GM23338 (cell line): ENCODE measurements around the gene SPINT3. TPM values are rescaled to one million over a fixed set of nuclear protein-coding genes. Genes with fewer than 3 reads are reported as not detected.

ENCODE experiments used
- ATAC-seq: fragments of 200-7000 bp; cut with Tn5 transposase; 3 replicates; pipeline ENCODE4 v1.9.1; 2020
- DNase-seq: peaks from one replicate; pipeline ENCODE4 v3.0.0-alpha.2; 2015; ENCODE audit warnings: low spot score
- H2AFZ ChIP-seq: fragments of 200-600 bp; sonication (generic); 2 replicates; pipeline ENCODE4 v1.8.0; 2016; ENCODE audit warnings: antibody characterized with exemption, mild to moderate bottlenecking, moderate library complexity
- H3F3A ChIP-seq: fragments of 200-600 bp; sonication (generic); replicated peaks from 2 replicates; pipeline ENCODE4 v1.8.0; 2017; ENCODE audit warnings: antibody characterized with exemption, mixed run types, low read depth
- H3K27ac ChIP-seq: fragments of 200-600 bp; sonication (generic); 2 replicates; pipeline ENCODE4 v1.6.1; 2016; ENCODE audit warnings: low read depth
- H3K27me3 ChIP-seq: fragments of 200-600 bp; sonication (generic); 2 replicates; pipeline ENCODE4 v1.8.0; 2016; ENCODE audit warnings: mild to moderate bottlenecking, mixed run types, moderate library complexity; ENCODE audit not compliant: insufficient read depth
- H3K36me3 ChIP-seq: fragments of 200-600 bp; sonication (generic); 2 replicates; pipeline ENCODE4 v1.8.0; 2016; ENCODE audit warnings: mild to moderate bottlenecking; ENCODE audit not compliant: insufficient read depth
- H3K4me1 ChIP-seq: fragments of 200-600 bp; sonication (generic); 2 replicates; pipeline ENCODE4 v1.8.0; 2016; ENCODE audit warnings: mild to moderate bottlenecking, moderate library complexity; ENCODE audit not compliant: insufficient read depth
- H3K4me2 ChIP-seq: fragments of 200-600 bp; sonication (generic); 2 replicates; pipeline ENCODE4 v1.7.1; 2017; ENCODE audit warnings: mixed run types
- H3K4me3 ChIP-seq: fragments of 200-600 bp; sonication (generic); 2 replicates; pipeline ENCODE4 v1.6.1; 2016; ENCODE audit warnings: mixed run types
- H3K79me2 ChIP-seq: fragments of 200-600 bp; sonication (generic); replicated peaks from 2 replicates; pipeline ENCODE4 v1.8.0; 2017; ENCODE audit warnings: mild to moderate bottlenecking; ENCODE audit not compliant: insufficient read depth
- H3K9me2 ChIP-seq: fragments of 200-600 bp; sonication (generic); 2 replicates; pipeline ENCODE4 v1.8.0; 2017; ENCODE audit not compliant: insufficient read depth
- H4K20me1 ChIP-seq: fragments of 200-600 bp; sonication (generic); replicated peaks from 2 replicates; pipeline ENCODE4 v1.8.0; 2017; ENCODE audit warnings: mild to moderate bottlenecking; ENCODE audit not compliant: insufficient read depth
- H3K27ac Mint-ChIP-seq: 2 replicates; pipeline ENCODE4 v1.8.0; 2020; ENCODE audit warnings: inconsistent platforms, mild to moderate bottlenecking, moderate library complexity, mixed read lengths
- H3K27me3 Mint-ChIP-seq: 3 replicates; pipeline ENCODE4 v1.8.0; 2022; ENCODE audit warnings: low read depth, mild to moderate bottlenecking, moderate library complexity, mixed read lengths, inconsistent platforms; ENCODE audit not compliant: insufficient read depth, poor library complexity
- H3K36me3 Mint-ChIP-seq: 3 replicates; pipeline ENCODE4 v1.8.0; 2021; ENCODE audit warnings: low read depth, mild to moderate bottlenecking, inconsistent platforms, moderate library complexity, mixed read lengths
- H3K4me1 Mint-ChIP-seq: 3 replicates; pipeline ENCODE4 v1.8.0; 2020; ENCODE audit warnings: mild to moderate bottlenecking, inconsistent platforms, mixed read lengths
- H3K4me3 Mint-ChIP-seq: 3 replicates; pipeline ENCODE4 v1.8.0; 2021; ENCODE audit warnings: moderate library complexity, mild to moderate bottlenecking, inconsistent platforms, mixed read lengths
- H3K9me3 Mint-ChIP-seq: 3 replicates; pipeline ENCODE4 v1.8.0; 2020; ENCODE audit warnings: moderate library complexity, mild to moderate bottlenecking, inconsistent platforms, mixed read lengths
- CREB1 ChIP-seq: fragments of 250-450 bp; sonication (Bioruptor Pico); IDR thresholded peaks from 2 replicates; pipeline ENCODE4 v1.5.0; 2020; ENCODE audit warnings: low read depth, mild to moderate bottlenecking, moderate library complexity
- JUNB ChIP-seq: IDR thresholded peaks from one replicate; pipeline ENCODE4 v1.6.1; 2016; ENCODE audit warnings: antibody characterized with exemption; ENCODE audit not compliant: unreplicated experiment
- NANOG ChIP-seq: IDR thresholded peaks from 2 replicates; pipeline ENCODE4 v1.6.1; 2016; ENCODE audit warnings: antibody characterized with exemption, borderline replicate concordance
- POLR2AphosphoS5 ChIP-seq: IDR thresholded peaks from 2 replicates; pipeline ENCODE4 v1.6.1; 2016; ENCODE audit warnings: antibody characterized with exemption, low read depth
- STAT1 ChIP-seq: IDR thresholded peaks from one replicate; pipeline ENCODE4 v1.6.1; 2016; ENCODE audit warnings: antibody characterized with exemption; ENCODE audit not compliant: unreplicated experiment
- ZNF114 ChIP-seq: fragments of 250-450 bp; sonication (Bioruptor Pico); IDR thresholded peaks from 2 replicates; pipeline ENCODE4 v1.5.0; 2020; ENCODE audit warnings: mild to moderate bottlenecking, moderate library complexity
- ZNF331 ChIP-seq: fragments of 250-450 bp; sonication (Bioruptor Pico); IDR thresholded peaks from 2 replicates; pipeline ENCODE4 v1.5.0; 2020; ENCODE audit warnings: low read depth, mild to moderate bottlenecking, moderate library complexity
- polyA plus RNA-seq: library from polyadenylated mRNA; unstranded; fragments of >200 nt; fragmentation: Nextera tagmentation; extraction: Ambion mirVana; gene quantifications from 2 replicates; pipeline ENCODE4 v1.2.1, GENCODE V29; 2016
- total RNA-seq: library from RNA; depleted of rRNA; stranded (reverse); fragments of >200 nt; shearing (Covaris generic); gene quantifications from 2 replicates; pipeline ENCODE4 v1.2.3, GENCODE V29; 2014
- TF ChIP-seq, protein P1 (sequence below), 2 experiments: fragments of 200-600 bp in 1 of 2; sonication (generic) in 1 of 2; conservative IDR thresholded peaks; 2 replicates each; pipeline versions ENCODE4 v1.5.1 to v1.6.1; 2016 to 2017; ENCODE audit warnings: antibody characterized with exemption in 2 of 2, low read depth in 2 of 2, mild to moderate bottlenecking in 2 of 2, moderate library complexity in 1 of 2
- TF ChIP-seq, protein P2 (sequence below): IDR thresholded peaks from 2 replicates; pipeline ENCODE4 v1.6.1; 2016; ENCODE audit warnings: antibody characterized with exemption
- TF ChIP-seq, protein P3 (sequence below): fragments of 250-450 bp; sonication (Bioruptor Pico); IDR thresholded peaks from 2 replicates; pipeline ENCODE4 v1.5.0; 2020; ENCODE audit warnings: mild to moderate bottlenecking, moderate library complexity

Gene SPINT3
- total and polyA plus RNA-seq, 2 experiments from 2014 or later = not detected

DNA sequence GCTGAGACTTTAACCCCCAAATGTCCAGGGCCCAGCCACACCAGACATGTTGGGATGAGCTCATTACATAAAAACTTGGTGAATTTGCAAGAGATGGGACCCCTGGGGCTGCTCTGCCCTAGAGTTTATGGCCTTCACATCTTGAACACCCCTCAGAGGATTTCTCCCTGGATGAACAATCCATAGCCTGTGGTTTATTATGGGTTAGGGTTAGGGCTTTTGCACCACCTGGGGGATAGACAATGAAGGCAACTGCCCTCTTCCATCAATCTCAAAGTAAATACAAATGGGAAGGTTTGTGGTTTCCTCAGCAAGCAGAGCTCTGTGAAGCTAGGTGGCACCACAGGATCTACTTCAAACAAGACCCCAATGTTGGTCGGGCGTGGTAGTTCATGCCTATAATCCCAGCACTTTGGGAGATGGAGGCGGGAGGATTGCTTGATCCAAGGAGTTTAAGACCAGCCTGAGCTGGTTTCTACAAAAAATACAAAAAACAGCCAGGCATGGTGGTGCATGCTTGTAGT, 17.4 kb downstream of the SPINT3 start:
- no peaks in the 10 kb centered on the region for H3K4me1 Mint-ChIP-seq
- H3K4me3 Mint-ChIP-seq = no peak overlapping the region
- no peaks in the 10 kb centered on the region; the same call in 2 of the 3 replicates for H3K36me3 Mint-ChIP-seq
- Histone ChIP-seq H3K36me3 (no peaks in the 10 kb centered on the region), H3K27ac (no peak overlapping the region), H3K4me2 (no peak overlapping the region), H3K4me1 (no peaks in the 10 kb centered on the region), H3K9me2 (no peaks in the 10 kb centered on the region), H3K4me3 (no peak overlapping the region), H3K79me2 (no peaks in the 10 kb centered on the region), H3K27me3 (no peaks in the 10 kb centered on the region), H4K20me1 (no peaks in the 10 kb centered on the region), H2AFZ (no peak overlapping the region), H3F3A (no peaks in the 10 kb centered on the region)
- no peak overlapping the region for H3K27ac Mint-ChIP-seq
- no peaks in the 10 kb centered on the region for H3K9me3 Mint-ChIP-seq
- H3K27me3 Mint-ChIP-seq = peaks cover 2% of the 10 kb centered on the region
- ATAC-seq (peak; percentile 46), DNase-seq (peak; percentile 24)
- TF ChIP-seq, protein P1, sequence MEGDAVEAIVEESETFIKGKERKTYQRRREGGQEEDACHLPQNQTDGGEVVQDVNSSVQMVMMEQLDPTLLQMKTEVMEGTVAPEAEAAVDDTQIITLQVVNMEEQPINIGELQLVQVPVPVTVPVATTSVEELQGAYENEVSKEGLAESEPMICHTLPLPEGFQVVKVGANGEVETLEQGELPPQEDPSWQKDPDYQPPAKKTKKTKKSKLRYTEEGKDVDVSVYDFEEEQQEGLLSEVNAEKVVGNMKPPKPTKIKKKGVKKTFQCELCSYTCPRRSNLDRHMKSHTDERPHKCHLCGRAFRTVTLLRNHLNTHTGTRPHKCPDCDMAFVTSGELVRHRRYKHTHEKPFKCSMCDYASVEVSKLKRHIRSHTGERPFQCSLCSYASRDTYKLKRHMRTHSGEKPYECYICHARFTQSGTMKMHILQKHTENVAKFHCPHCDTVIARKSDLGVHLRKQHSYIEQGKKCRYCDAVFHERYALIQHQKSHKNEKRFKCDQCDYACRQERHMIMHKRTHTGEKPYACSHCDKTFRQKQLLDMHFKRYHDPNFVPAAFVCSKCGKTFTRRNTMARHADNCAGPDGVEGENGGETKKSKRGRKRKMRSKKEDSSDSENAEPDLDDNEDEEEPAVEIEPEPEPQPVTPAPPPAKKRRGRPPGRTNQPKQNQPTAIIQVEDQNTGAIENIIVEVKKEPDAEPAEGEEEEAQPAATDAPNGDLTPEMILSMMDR (conservative IDR thresholded peaks at IDR 0.05; ENCODE audit: low read depth in 2 of 2) = peak; percentile 10 to 52; a peak in 2 of 4 replicates
- TF ChIP-seq, protein P2, sequence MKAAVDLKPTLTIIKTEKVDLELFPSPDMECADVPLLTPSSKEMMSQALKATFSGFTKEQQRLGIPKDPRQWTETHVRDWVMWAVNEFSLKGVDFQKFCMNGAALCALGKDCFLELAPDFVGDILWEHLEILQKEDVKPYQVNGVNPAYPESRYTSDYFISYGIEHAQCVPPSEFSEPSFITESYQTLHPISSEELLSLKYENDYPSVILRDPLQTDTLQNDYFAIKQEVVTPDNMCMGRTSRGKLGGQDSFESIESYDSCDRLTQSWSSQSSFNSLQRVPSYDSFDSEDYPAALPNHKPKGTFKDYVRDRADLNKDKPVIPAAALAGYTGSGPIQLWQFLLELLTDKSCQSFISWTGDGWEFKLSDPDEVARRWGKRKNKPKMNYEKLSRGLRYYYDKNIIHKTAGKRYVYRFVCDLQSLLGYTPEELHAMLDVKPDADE = no peak

DNA sequence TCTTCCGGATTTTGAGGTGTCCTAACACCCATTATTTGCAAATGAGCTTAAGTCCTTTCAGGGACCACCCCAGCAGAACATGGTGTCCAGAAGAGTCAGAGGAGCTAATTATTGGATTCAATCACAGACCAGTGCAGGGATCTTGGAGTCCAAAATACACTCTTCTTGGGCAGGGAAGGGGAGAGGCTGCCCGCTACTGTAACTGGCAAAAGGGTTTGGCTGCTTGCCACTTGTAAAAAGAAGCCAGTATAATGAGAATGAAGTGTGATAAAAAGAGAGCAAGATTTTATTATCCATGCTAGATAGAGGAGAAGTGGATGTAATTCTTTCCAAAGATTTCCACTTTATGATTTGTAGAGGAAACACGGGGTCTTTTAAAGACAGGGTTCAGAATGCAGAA, 19.3 kb downstream of the SPINT3 start:
- H3K27me3 Mint-ChIP-seq = peaks cover 5% of the 10 kb centered on the region
- no peaks in the 10 kb centered on the region for H3K27me3 ChIP-seq
- H4K20me1 ChIP-seq = no peaks in the 10 kb centered on the region
- no peak overlapping the region for H3K4me3 ChIP-seq
- DNase-seq = no peak
- no peak overlapping the region for H3K4me3 Mint-ChIP-seq
- H2AFZ ChIP-seq = no peak overlapping the region
- no peak overlapping the region for H3K4me2 ChIP-seq
- H3K9me3 Mint-ChIP-seq = no peaks in the 10 kb centered on the region
- H3K79me2 ChIP-seq = no peaks in the 10 kb centered on the region
- no peaks in the 10 kb centered on the region; the same call in 1 of the 2 replicates for H3K36me3 ChIP-seq
- no peaks in the 10 kb centered on the region for H3F3A ChIP-seq
- H3K4me1 Mint-ChIP-seq = no peaks in the 10 kb centered on the region
- H3K27ac ChIP-seq = no peak overlapping the region
- no peaks in the 10 kb centered on the region for H3K9me2 ChIP-seq
- no peak for ATAC-seq
- no peaks in the 10 kb centered on the region; the same call in 2 of the 3 replicates for H3K36me3 Mint-ChIP-seq
- no peaks in the 10 kb centered on the region for H3K4me1 ChIP-seq
- no peak overlapping the region for H3K27ac Mint-ChIP-seq
- TF ChIP-seq CREB1 (no peak), ZNF331 (CRISPR knock-in tag) (no peak), ZNF114 (no peak), STAT1 (no peak), JUNB (no peak), POLR2AphosphoS5 (no peak), NANOG (no peak)
- TF ChIP-seq, protein P2 = no peak
- TF ChIP-seq, protein P3, sequence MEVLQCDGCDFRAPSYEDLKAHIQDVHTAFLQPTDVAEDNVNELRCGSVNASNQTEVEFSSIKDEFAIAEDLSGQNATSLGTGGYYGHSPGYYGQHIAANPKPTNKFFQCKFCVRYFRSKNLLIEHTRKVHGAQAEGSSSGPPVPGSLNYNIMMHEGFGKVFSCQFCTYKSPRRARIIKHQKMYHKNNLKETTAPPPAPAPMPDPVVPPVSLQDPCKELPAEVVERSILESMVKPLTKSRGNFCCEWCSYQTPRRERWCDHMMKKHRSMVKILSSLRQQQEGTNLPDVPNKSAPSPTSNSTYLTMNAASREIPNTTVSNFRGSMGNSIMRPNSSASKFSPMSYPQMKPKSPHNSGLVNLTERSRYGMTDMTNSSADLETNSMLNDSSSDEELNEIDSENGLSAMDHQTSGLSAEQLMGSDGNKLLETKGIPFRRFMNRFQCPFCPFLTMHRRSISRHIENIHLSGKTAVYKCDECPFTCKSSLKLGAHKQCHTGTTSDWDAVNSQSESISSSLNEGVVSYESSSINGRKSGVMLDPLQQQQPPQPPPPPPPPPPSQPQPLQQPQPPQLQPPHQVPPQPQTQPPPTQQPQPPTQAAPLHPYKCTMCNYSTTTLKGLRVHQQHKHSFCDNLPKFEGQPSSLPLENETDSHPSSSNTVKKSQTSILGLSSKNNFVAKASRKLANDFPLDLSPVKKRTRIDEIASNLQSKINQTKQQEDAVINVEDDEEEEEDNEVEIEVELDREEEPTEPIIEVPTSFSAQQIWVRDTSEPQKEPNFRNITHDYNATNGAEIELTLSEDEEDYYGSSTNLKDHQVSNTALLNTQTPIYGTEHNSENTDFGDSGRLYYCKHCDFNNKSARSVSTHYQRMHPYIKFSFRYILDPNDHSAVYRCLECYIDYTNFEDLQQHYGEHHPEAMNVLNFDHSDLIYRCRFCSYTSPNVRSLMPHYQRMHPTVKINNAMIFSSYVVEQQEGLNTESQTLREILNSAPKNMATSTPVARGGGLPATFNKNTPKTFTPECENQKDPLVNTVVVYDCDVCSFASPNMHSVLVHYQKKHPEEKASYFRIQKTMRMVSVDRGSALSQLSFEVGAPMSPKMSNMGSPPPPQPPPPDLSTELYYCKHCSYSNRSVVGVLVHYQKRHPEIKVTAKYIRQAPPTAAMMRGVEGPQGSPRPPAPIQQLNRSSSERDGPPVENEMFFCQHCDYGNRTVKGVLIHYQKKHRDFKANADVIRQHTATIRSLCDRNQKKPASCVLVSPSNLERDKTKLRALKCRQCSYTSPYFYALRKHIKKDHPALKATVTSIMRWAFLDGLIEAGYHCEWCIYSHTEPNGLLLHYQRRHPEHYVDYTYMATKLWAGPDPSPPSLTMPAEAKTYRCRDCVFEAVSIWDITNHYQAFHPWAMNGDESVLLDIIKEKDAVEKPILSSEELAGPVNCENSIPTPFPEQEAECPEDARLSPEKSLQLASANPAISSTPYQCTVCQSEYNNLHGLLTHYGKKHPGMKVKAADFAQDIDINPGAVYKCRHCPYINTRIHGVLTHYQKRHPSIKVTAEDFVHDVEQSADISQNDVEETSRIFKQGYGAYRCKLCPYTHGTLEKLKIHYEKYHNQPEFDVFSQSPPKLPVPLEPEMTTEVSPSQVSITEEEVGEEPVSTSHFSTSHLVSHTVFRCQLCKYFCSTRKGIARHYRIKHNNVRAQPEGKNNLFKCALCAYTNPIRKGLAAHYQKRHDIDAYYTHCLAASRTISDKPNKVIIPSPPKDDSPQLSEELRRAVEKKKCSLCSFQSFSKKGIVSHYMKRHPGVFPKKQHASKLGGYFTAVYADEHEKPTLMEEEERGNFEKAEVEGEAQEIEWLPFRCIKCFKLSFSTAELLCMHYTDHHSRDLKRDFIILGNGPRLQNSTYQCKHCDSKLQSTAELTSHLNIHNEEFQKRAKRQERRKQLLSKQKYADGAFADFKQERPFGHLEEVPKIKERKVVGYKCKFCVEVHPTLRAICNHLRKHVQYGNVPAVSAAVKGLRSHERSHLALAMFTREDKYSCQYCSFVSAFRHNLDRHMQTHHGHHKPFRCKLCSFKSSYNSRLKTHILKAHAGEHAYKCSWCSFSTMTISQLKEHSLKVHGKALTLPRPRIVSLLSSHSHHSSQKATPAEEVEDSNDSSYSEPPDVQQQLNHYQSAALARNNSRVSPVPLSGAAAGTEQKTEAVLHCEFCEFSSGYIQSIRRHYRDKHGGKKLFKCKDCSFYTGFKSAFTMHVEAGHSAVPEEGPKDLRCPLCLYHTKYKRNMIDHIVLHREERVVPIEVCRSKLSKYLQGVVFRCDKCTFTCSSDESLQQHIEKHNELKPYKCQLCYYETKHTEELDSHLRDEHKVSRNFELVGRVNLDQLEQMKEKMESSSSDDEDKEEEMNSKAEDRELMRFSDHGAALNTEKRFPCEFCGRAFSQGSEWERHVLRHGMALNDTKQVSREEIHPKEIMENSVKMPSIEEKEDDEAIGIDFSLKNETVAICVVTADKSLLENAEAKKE = no peak
